WERI-Rb-1 (cell line): ENCODE measurements around the gene MAP3K7CL.
"Not testable (repeated sequence)": the region's sequence is repeated elsewhere in the genome, so short reads cannot be mapped to it uniquely, and the experiment has no call there.

ENCODE experiments used
- DNase-seq: peaks from one replicate; pipeline ENCODE4 v3.0.0-alpha.2; 2020
- H3K27ac ChIP-seq: fragments of 250-450 bp; sonication (Bioruptor Pico); 2 replicates; pipeline ENCODE4 v1.5.1; 2020; ENCODE audit warnings: mild to moderate bottlenecking, moderate library complexity
- H3K27me3 ChIP-seq: fragments of 250-450 bp; sonication (Bioruptor Pico); 2 replicates; pipeline ENCODE4 v1.5.1; 2021; ENCODE audit warnings: mild to moderate bottlenecking, low read depth, moderate library complexity; ENCODE audit not compliant: insufficient read depth, severe bottlenecking
- H3K36me3 ChIP-seq: fragments of 250-450 bp; sonication (Bioruptor Pico); 2 replicates; pipeline ENCODE4 v1.5.1; 2020; ENCODE audit warnings: mild to moderate bottlenecking, moderate library complexity
- H3K4me3 ChIP-seq: 2 replicates; pipeline ENCODE4 v1.5.1; 2011; ENCODE audit warnings: low read depth, mild to moderate bottlenecking, control low read depth, low read length
- H3K9me3 ChIP-seq: fragments of 250-450 bp; sonication (Bioruptor Pico); 2 replicates; pipeline ENCODE4 v1.5.1; 2021; ENCODE audit warnings: mild to moderate bottlenecking, moderate library complexity; ENCODE audit not compliant: severe bottlenecking
- TF ChIP-seq, protein P1 (sequence below): IDR thresholded peaks from 2 replicates; pipeline ENCODE4 v1.5.1; 2011; ENCODE audit warnings: low read depth, mild to moderate bottlenecking, control low read depth, inconsistent platforms, low read length

Gene MAP3K7CL

DNA sequence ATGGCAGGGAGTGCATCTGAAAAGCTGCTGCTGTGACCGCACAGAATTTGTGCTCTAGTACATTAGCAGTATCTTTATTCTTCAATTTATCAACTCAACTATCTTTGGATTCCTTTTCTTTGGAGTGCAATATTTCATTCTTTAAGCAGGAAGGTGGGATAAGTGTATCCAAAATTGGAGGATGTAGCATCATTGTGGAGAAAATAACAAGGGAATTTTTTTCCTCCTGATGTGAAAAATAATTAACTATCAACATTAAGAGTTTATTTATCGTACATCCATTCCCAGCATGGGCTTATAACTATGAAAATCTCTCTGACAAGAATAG lies 25.5 kb downstream of the MAP3K7CL start:
- no peak overlapping the region for H3K4me3 ChIP-seq
- no peak overlapping the region for H3K27ac ChIP-seq
- TF ChIP-seq, protein P1, sequence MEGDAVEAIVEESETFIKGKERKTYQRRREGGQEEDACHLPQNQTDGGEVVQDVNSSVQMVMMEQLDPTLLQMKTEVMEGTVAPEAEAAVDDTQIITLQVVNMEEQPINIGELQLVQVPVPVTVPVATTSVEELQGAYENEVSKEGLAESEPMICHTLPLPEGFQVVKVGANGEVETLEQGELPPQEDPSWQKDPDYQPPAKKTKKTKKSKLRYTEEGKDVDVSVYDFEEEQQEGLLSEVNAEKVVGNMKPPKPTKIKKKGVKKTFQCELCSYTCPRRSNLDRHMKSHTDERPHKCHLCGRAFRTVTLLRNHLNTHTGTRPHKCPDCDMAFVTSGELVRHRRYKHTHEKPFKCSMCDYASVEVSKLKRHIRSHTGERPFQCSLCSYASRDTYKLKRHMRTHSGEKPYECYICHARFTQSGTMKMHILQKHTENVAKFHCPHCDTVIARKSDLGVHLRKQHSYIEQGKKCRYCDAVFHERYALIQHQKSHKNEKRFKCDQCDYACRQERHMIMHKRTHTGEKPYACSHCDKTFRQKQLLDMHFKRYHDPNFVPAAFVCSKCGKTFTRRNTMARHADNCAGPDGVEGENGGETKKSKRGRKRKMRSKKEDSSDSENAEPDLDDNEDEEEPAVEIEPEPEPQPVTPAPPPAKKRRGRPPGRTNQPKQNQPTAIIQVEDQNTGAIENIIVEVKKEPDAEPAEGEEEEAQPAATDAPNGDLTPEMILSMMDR, result no peak
- H3K27me3 ChIP-seq, result no peaks in the 10 kb centered on the region
- H3K9me3 ChIP-seq, result no peaks in the 10 kb centered on the region
- no peak for DNase-seq
- no peaks in the 10 kb centered on the region for H3K36me3 ChIP-seq

DNA sequence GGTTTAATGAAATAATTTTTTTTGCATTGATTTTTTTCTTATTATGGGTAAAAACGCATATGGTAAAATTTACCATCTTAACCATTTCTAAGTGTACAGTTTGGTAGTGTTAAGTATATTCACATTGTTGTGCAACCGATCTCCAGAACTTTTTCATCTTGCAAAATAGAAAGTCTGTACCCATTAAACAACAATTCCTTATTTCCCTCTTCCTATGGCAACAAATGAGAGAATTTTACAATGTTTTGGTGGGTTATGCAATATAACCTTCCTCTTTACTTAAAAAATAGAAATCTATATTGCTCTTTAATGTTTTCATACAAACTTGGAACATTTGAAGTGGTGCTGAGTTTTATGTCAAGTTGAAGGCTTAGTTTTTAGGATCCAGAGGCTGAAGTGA lies 26.6 kb downstream of the MAP3K7CL start:
- no peaks in the 10 kb centered on the region for H3K9me3 ChIP-seq
- no peaks in the 10 kb centered on the region for H3K27me3 ChIP-seq
- no peak overlapping the region for H3K4me3 ChIP-seq
- no peak overlapping the region for H3K27ac ChIP-seq
- TF ChIP-seq, protein P1, result no peak
- DNase-seq, result no peak
- H3K36me3 ChIP-seq, result no peaks in the 10 kb centered on the region

DNA sequence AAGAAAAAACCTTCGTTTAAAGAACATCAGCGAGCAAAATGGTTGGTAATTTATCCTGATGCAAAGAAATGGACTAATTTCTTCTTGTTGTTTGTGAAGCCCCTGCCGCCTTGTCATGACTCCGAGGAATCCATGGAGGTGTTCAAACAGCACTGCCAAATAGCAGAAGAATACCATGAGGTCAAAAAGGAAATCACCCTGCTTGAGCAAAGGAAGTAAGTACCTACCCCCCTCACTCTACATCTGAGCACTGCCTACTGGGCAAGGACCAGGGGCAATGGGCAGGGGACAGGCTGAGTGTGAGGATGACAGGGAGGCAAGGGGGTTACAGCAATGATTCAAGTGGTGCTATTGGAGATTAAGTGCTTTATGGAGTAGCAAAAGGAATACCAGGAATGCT lies 29.4 kb downstream of the MAP3K7CL start:
- H3K4me3 ChIP-seq, result no peak overlapping the region
- H3K9me3 ChIP-seq, result no peaks in the 10 kb centered on the region
- no peak for DNase-seq
- TF ChIP-seq, protein P1, result no peak
- no peaks in the 10 kb centered on the region for H3K36me3 ChIP-seq
- no peaks in the 10 kb centered on the region for H3K27me3 ChIP-seq
- no peak overlapping the region for H3K27ac ChIP-seq

DNA sequence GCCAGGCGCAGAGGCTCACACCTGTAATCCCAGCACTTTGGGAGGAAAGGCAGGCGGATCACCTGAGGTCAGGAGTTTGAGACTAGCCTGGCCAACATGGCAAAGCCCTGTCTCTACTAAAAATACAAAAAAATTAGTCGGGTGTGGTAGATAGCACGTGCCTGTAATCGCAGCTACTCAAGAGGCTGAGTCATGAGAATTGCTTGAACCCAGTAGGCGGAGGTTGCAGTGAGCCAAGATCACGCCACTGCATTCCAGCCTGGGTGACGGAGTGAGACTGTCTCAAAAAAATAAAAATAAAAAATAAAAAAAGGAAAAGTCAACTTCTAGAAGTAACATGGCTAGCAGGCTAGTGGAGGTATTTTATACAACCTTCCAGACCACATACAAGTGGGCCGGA lies 32.4 kb downstream of the MAP3K7CL start:
- DNase-seq, H3K27me3 ChIP-seq, H3K27ac ChIP-seq, H3K36me3 ChIP-seq, H3K4me3 ChIP-seq, H3K9me3 ChIP-seq: not testable (repeated sequence)

DNA sequence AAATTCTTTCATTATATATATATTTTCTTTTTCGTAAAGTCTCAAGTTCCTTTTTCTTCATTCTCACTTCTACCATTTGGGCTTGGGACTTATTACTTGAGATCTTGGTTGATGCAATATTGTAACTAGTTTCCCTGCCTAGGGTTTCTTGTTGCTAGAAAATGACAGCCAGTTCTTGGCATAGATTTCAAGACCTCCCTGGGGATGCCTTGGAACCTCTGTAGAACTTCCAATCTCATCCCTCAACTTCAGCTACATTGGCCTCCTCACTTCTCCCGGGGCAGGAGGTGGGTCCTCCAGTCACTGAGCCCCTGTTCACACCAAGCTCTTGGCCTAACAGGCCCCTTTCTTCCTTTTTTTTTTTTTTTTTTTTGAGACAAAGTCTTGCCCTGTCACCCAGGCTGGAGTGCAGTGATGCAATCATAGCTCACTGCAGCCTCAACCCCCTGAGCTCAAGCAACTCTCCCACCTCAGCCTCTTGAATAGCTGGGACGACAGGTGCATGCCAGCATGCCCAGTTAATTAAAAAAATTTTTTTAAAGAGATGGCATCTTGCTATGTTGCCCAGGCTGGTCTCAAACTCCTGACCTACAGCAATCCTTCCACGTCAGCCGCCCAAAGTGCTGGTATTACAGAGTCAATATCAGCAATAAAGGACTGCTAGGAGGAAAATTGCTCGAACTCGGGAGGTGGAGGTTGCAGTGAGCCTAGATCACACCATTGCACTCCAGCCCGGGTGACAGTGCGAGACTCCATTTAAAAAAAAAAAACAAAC lies 33.1 kb downstream of the MAP3K7CL start:
- TF ChIP-seq, protein P1, result no peak
- Histone ChIP-seq H3K27ac (no peak overlapping the region), H3K9me3 (no peaks in the 10 kb centered on the region), H3K36me3 (no peaks in the 10 kb centered on the region), H3K4me3 (no peak overlapping the region), H3K27me3 (no peaks in the 10 kb centered on the region)
- DNase-seq, result no peak

DNA sequence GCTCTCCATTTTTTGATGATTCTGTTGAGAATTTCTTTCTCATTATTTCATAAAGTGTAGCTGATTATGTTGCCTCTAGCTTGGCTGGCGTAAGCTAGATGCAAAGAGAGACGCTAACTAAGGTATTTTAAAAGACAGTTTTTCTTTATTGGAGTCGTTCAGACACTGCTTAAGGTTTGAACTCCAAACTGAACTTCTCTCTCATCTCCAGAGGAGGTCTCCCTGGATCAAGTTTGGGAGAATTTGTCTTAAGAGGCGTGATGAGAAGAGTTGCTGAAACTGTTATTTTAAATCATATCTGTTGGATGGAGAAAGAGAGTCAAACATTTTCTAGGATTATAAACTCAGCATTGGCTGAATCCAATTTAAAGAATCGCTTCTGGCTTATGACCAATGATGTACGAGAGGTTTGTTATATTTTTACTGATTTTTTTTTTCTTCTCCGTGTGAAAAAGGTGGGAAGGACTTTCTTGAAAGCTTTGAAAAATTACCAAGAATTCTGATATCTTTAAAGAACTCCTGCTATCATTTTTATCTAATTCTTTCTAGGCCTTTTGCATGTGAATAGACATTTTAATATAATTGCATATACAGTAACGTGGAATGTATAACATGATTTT lies 34.0 kb downstream of the MAP3K7CL start:
- DNase-seq, result peak; percentile 34
- TF ChIP-seq, protein P1, result peak; percentile 71
- Histone ChIP-seq H3K36me3 (no peaks in the 10 kb centered on the region), H3K27me3 (no peaks in the 10 kb centered on the region), H3K9me3 (no peaks in the 10 kb centered on the region), H3K4me3 (no peak overlapping the region), H3K27ac (no peak overlapping the region)
